ENCODE measurements around the gene C9. TPM values are rescaled to one million over a fixed set of nuclear protein-coding genes. Genes with fewer than 3 reads are reported as not detected.

The C9 gene
- total RNA-seq, 1 donor from 2014 or later = not detected

GRCh38 chr5:39249564-39250274 lies 114.6 kb downstream of the C9 start:
- no peak overlapping the region for H3K27ac Mint-ChIP-seq
- no peaks in the 10 kb centered on the region for H3K27me3 Mint-ChIP-seq (ENCODE audit: low read depth)
- DNase-seq (ENCODE audit: low spot score in 2 of 2, unreplicated experiment in 2 of 2) = no peak
- no peaks in the 10 kb centered on the region for H3K4me1 Mint-ChIP-seq
- no peak overlapping the region for H3K4me3 Mint-ChIP-seq
- peaks cover 8% of the 10 kb centered on the region for H3K9me3 Mint-ChIP-seq
- no peaks in the 10 kb centered on the region for H3K36me3 Mint-ChIP-seq
- TF ChIP-seq CTCF (IDR thresholded peaks at IDR 0.05; ENCODE audit: unreplicated experiment) = no peak

- Mint-ChIP-seq H3K27me3 (ENCODE audit: low read depth) (no peaks in the 10 kb centered on the region), H3K36me3 (peaks cover 1% of the 10 kb centered on the region), H3K9me3 (peaks cover 9% of the 10 kb centered on the region), H3K4me1 (no peaks in the 10 kb centered on the region), H3K27ac (no peak overlapping the region), H3K4me3 (no peak overlapping the region)
- TF ChIP-seq CTCF (IDR thresholded peaks at IDR 0.05; ENCODE audit: unreplicated experiment) = peak; percentile 36
- no peak for DNase-seq (ENCODE audit: low spot score in 2 of 2, unreplicated experiment in 2 of 2)
Measured at GRCh38 chr5:39249069-39249468, 115.2 kb downstream of the C9 start.

GRCh38 chr5:39240750-39241149 lies 123.5 kb downstream of the C9 start:
- Mint-ChIP-seq H3K9me3 (peaks cover 24% of the 10 kb centered on the region), H3K27me3 (ENCODE audit: low read depth) (no peaks in the 10 kb centered on the region), H3K36me3 (peaks cover 1% of the 10 kb centered on the region), H3K4me1 (no peaks in the 10 kb centered on the region), H3K27ac (no peak overlapping the region), H3K4me3 (no peak overlapping the region)
- DNase-seq (ENCODE audit: low spot score in 2 of 2, unreplicated experiment in 2 of 2) = no peak
- no peak for TF ChIP-seq CTCF (IDR thresholded peaks at IDR 0.05; ENCODE audit: unreplicated experiment)

- Mint-ChIP-seq H3K4me1 (no peaks in the 10 kb centered on the region), H3K27me3 (ENCODE audit: low read depth) (no peaks in the 10 kb centered on the region), H3K36me3 (no peaks in the 10 kb centered on the region), H3K27ac (no peak overlapping the region), H3K9me3 (peaks cover 18% of the 10 kb centered on the region), H3K4me3 (no peak overlapping the region)
- no peak for DNase-seq (ENCODE audit: low spot score in 2 of 2, unreplicated experiment in 2 of 2)
- TF ChIP-seq CTCF (IDR thresholded peaks at IDR 0.05; ENCODE audit: unreplicated experiment) = no peak
Measured at GRCh38 chr5:39238366-39239105, 125.8 kb downstream of the C9 start.

- Mint-ChIP-seq H3K27me3 (ENCODE audit: low read depth) (no peaks in the 10 kb centered on the region), H3K27ac (no peak overlapping the region), H3K9me3 (peaks cover 18% of the 10 kb centered on the region), H3K36me3 (no peaks in the 10 kb centered on the region), H3K4me3 (no peak overlapping the region), H3K4me1 (peaks cover 2% of the 10 kb centered on the region)
- no peak for DNase-seq (ENCODE audit: low spot score in 2 of 2, unreplicated experiment in 2 of 2)
- TF ChIP-seq CTCF (IDR thresholded peaks at IDR 0.05; ENCODE audit: unreplicated experiment) = no peak
Measured at GRCh38 chr5:39236718-39237117, 127.6 kb downstream of the C9 start.

All from mesothelial cell of epicardium (in vitro differentiated cells).